ENCODE data around the gene HIP1R. TPM values are rescaled to one million over a fixed set of nuclear protein-coding genes. Genes with fewer than 3 reads are reported as not detected.

Gene HIP1R
- total RNA-seq, 1 experiment from 2014 or later, result 36.7 TPM

DNA sequence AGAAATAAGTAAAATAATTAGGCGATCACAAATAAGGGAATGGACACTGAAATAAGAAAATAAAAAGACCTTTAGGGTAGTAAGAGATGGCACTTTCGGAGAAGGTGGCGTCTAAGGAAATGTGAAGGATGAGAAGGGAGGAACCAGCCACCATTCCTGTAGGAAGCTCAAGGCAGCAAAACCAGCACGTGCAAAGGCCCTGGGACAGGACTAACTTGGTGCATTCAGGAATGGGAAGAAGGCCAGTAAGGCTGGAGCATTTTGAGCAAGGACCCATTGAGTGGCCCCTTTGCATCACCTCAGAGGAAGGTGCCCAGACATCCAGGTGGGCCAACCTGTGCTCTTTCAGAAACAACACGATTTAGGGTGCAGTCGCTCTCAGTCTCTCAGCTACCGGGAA is 61.4 kb downstream of the HIP1R start:
- ChIA-PET POLR2A (no interaction called here), CTCF (no interaction called here)
- DNase-seq (ENCODE audit: low read depth, low spot score) (no peak), ATAC-seq (no peak)
- H3K4me1 ChIP-seq (ENCODE audit: control insufficient read depth, insufficient read depth, low read length), result peaks cover 40% of the 10 kb centered on the region
- no peaks in the 10 kb centered on the region for H3K9me3 ChIP-seq (ENCODE audit: control insufficient read depth, insufficient read depth, low read depth, low read length)
- peak overlapping the region; percentile 78 to 91; a peak in 2 of 4 replicates for H3K4me3 ChIP-seq (ENCODE audit: low read depth in 2 of 2, low read length in 2 of 2)
- no peaks in the 10 kb centered on the region for H3K27me3 ChIP-seq (ENCODE audit: control insufficient read depth, insufficient read depth, low read length)
- H3K27ac ChIP-seq (ENCODE audit: low read length), result peak overlapping the region; percentile 64
- TF ChIP-seq, protein P1, sequence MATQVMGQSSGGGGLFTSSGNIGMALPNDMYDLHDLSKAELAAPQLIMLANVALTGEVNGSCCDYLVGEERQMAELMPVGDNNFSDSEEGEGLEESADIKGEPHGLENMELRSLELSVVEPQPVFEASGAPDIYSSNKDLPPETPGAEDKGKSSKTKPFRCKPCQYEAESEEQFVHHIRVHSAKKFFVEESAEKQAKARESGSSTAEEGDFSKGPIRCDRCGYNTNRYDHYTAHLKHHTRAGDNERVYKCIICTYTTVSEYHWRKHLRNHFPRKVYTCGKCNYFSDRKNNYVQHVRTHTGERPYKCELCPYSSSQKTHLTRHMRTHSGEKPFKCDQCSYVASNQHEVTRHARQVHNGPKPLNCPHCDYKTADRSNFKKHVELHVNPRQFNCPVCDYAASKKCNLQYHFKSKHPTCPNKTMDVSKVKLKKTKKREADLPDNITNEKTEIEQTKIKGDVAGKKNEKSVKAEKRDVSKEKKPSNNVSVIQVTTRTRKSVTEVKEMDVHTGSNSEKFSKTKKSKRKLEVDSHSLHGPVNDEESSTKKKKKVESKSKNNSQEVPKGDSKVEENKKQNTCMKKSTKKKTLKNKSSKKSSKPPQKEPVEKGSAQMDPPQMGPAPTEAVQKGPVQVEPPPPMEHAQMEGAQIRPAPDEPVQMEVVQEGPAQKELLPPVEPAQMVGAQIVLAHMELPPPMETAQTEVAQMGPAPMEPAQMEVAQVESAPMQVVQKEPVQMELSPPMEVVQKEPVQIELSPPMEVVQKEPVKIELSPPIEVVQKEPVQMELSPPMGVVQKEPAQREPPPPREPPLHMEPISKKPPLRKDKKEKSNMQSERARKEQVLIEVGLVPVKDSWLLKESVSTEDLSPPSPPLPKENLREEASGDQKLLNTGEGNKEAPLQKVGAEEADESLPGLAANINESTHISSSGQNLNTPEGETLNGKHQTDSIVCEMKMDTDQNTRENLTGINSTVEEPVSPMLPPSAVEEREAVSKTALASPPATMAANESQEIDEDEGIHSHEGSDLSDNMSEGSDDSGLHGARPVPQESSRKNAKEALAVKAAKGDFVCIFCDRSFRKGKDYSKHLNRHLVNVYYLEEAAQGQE (IDR thresholded peaks at IDR 0.05; ENCODE audit: insufficient read depth in 1 of 2, low read depth in 2 of 2, low read length in 1 of 2), result no peak
- no peak for TF ChIP-seq SIN3A (IDR thresholded peaks at IDR 0.05; ENCODE audit: borderline replicate concordance, insufficient read depth, low read depth, low read length)
- no peak for TF ChIP-seq POLR2AphosphoS5 (IDR thresholded peaks at IDR 0.05; ENCODE audit: low read depth, low read length)
- no peak for TF ChIP-seq CTCF (IDR thresholded peaks at IDR 0.05)
- TF ChIP-seq TCF7L2 (IDR thresholded peaks at IDR 0.05; ENCODE audit: low read depth, low read length), result no peak
- BruUV-seq (replicated peaks), result no TSS peak
- H3K36me3 ChIP-seq (ENCODE audit: control insufficient read depth, insufficient read depth, low read length), result peaks cover 2% of the 10 kb centered on the region
- in situ Hi-C loops (cut with HindIII; ENCODE audit: low pct_unique_long_range_greater_than_20kb, low sequenced_read_pairs), result no loop called here
- intact Hi-C loops (cut with micrococcal nuclease; ENCODE audit: unreplicated experiment), result loop anchor here (5.0 kb wide), 1 partner anchor 46 kb away; no protein-coding TSS in a partner anchor

GRCh38 chr12:122899887-122900286 is 64.6 kb downstream of the HIP1R start:
- ATAC-seq (no peak), DNase-seq (ENCODE audit: low read depth, low spot score) (no peak)
- Histone ChIP-seq H3K27ac (ENCODE audit: low read length) (peak overlapping the region; percentile 88), H3K36me3 (ENCODE audit: control insufficient read depth, insufficient read depth, low read length) (no peaks in the 10 kb centered on the region; the same call in 1 of the 2 replicates), H3K4me3 (ENCODE audit: low read depth in 2 of 2, low read length in 2 of 2) (no peak overlapping the region), H3K4me1 (ENCODE audit: control insufficient read depth, insufficient read depth, low read length) (peaks cover 29% of the 10 kb centered on the region), H3K9me3 (ENCODE audit: control insufficient read depth, insufficient read depth, low read depth, low read length) (no peaks in the 10 kb centered on the region), H3K27me3 (ENCODE audit: control insufficient read depth, insufficient read depth, low read length) (no peaks in the 10 kb centered on the region)
- CTCF ChIA-PET, result interaction anchor here (0.6 kb wide), 1 partner anchor 106 kb away, joined by 3 read pairs; no protein-coding TSS in a partner anchor
- in situ Hi-C loops (cut with HindIII; ENCODE audit: low pct_unique_long_range_greater_than_20kb, low sequenced_read_pairs), result no loop called here
- intact Hi-C loops (cut with micrococcal nuclease; ENCODE audit: unreplicated experiment), result loop anchor here (5.0 kb wide), 1 partner anchor 42 kb away; no protein-coding TSS in a partner anchor
- TF ChIP-seq POLR2AphosphoS5 (IDR thresholded peaks at IDR 0.05; ENCODE audit: low read depth, low read length) (no peak), SIN3A (IDR thresholded peaks at IDR 0.05; ENCODE audit: borderline replicate concordance, insufficient read depth, low read depth, low read length) (no peak), TCF7L2 (IDR thresholded peaks at IDR 0.05; ENCODE audit: low read depth, low read length) (no peak), CTCF (IDR thresholded peaks at IDR 0.05) (no peak)
- TF ChIP-seq, protein P1 (IDR thresholded peaks at IDR 0.05; ENCODE audit: insufficient read depth in 1 of 2, low read depth in 2 of 2, low read length in 1 of 2), result no peak
- POLR2A ChIA-PET, result no interaction called here
- BruUV-seq (replicated peaks), result no TSS peak
